Vagina (tissue), 2 donors: ENCODE results near the gene NAA80. TPM values are rescaled to one million over a fixed set of nuclear protein-coding genes. Genes with fewer than 3 reads are reported as not detected.

Experiments used
- DNase-seq, 2 donors: peaks; one replicate each; pipeline ENCODE4 v3.0.0-alpha.2; 2017; ENCODE audit errors: extremely low spot score in 2 of 2
- H3K27ac ChIP-seq: fragments of 200-600 bp; sonication (generic); one replicate; pipeline ENCODE4 v1.5.1; 2019
- H3K27me3 ChIP-seq: fragments of 200-600 bp; sonication (generic); one replicate; pipeline ENCODE4 v1.5.1; 2019
- H3K36me3 ChIP-seq, 2 donors: fragments of 200-600 bp; sonication (generic); one replicate each; pipeline ENCODE4 v1.5.1; 2017 to 2019
- H3K4me1 ChIP-seq: fragments of 200-600 bp; sonication (generic); one replicate; pipeline ENCODE4 v1.5.1; 2019
- H3K4me3 ChIP-seq, 2 donors: fragments of 200-600 bp; sonication (generic); 1 replicate in 1 of 2; 2 replicates in 1 of 2; pipeline ENCODE4 v1.5.1; 2016 to 2019
- H3K9me3 ChIP-seq: fragments of 200-600 bp; sonication (generic); one replicate; pipeline ENCODE4 v1.5.1; 2019
- CTCF ChIP-seq, 3 experiments: fragments of 450-650 bp in 2 of 3; fragments of 200-600 bp in 1 of 3; sonication (generic) in 1 of 3; IDR thresholded peaks; one replicate each; pipeline ENCODE4 v1.5.1; 2017 to 2019; ENCODE audit warnings: antibody characterized with exemption in 3 of 3, mild to moderate bottlenecking in 2 of 3, moderate library complexity in 2 of 3
- POLR2A ChIP-seq, 2 donors: fragments of 450-650 bp; IDR thresholded peaks; one replicate each; pipeline ENCODE4 v1.6.1; 2017; ENCODE audit warnings: antibody characterized with exemption in 2 of 2, mild to moderate bottlenecking in 2 of 2, moderate library complexity in 2 of 2
- POLR2AphosphoS5 ChIP-seq, 2 donors: sonication (generic); formaldehyde crosslinking; IDR thresholded peaks; one replicate each; pipeline ENCODE4 v1.9.0; 2017; ENCODE audit warnings: antibody characterized with exemption in 2 of 2, mild to moderate bottlenecking in 2 of 2, low read depth in 1 of 2; ENCODE audit not compliant: insufficient read depth in 1 of 2
- intact Hi-C: fragments of 100-400 bp; cut with DNase I; formaldehyde crosslinking; loops from one replicate; pipeline ENCODE4 v1.15.1; 2023
- total RNA-seq: library from RNA; depleted of rRNA; stranded (reverse); fragments of >200 nt; gene quantifications from one replicate; pipeline ENCODE4 v1.2.3, GENCODE V29; 2016

The NAA80 gene
- total RNA-seq, 1 donor from 2014 or later: 10.1 TPM

GRCh38 chr3:50267280-50267913, 31.8 kb downstream of the NAA80 start:
- H3K27me3 ChIP-seq: no peaks in the 10 kb centered on the region
- intact Hi-C loops: no loop called here
- peak overlapping the region; percentile 37 to 46 for H3K4me3 ChIP-seq
- no peaks in the 10 kb centered on the region for H3K36me3 ChIP-seq
- TF ChIP-seq CTCF (IDR thresholded peaks at IDR 0.05): no peak
- TF ChIP-seq POLR2AphosphoS5 (IDR thresholded peaks at IDR 0.05; ENCODE audit: insufficient read depth in 1 of 2, low read depth in 1 of 2): peak; percentile 45 to 83
- TF ChIP-seq POLR2A (IDR thresholded peaks at IDR 0.05): no peak
- no peaks in the 10 kb centered on the region for H3K9me3 ChIP-seq
- DNase-seq: no peak
- peak overlapping the region; percentile 98 for H3K27ac ChIP-seq
- H3K4me1 ChIP-seq: peaks cover 90% of the 10 kb centered on the region

- Histone ChIP-seq H3K36me3 (no peaks in the 10 kb centered on the region), H3K27ac (peak overlapping the region; percentile 98), H3K27me3 (no peaks in the 10 kb centered on the region), H3K9me3 (no peaks in the 10 kb centered on the region), H3K4me1 (peaks cover 86% of the 10 kb centered on the region), H3K4me3 (peak overlapping the region; percentile 37 to 46)
- intact Hi-C loops: no loop called here
- DNase-seq: no peak
- TF ChIP-seq POLR2A (IDR thresholded peaks at IDR 0.05) (no peak), CTCF (IDR thresholded peaks at IDR 0.05) (no peak), POLR2AphosphoS5 (IDR thresholded peaks at IDR 0.05; ENCODE audit: insufficient read depth in 1 of 2, low read depth in 1 of 2) (no peak)
Observed at GRCh38 chr3:50266836-50267235, 32.4 kb downstream of the NAA80 start.

GRCh38 chr3:50266017-50266416, 33.2 kb downstream of the NAA80 start:
- DNase-seq: no peak
- Histone ChIP-seq H3K27ac (peak overlapping the region; percentile 98), H3K4me1 (peaks cover 86% of the 10 kb centered on the region), H3K9me3 (no peaks in the 10 kb centered on the region), H3K36me3 (no peaks in the 10 kb centered on the region), H3K4me3 (no peak overlapping the region), H3K27me3 (no peaks in the 10 kb centered on the region)
- TF ChIP-seq POLR2AphosphoS5 (IDR thresholded peaks at IDR 0.05; ENCODE audit: insufficient read depth in 1 of 2, low read depth in 1 of 2): no peak
- intact Hi-C loops: no loop called here

GRCh38 chr3:50265571-50265970, 33.6 kb downstream of the NAA80 start:
- peaks cover 86% of the 10 kb centered on the region for H3K4me1 ChIP-seq
- no peak for DNase-seq
- no peaks in the 10 kb centered on the region for H3K36me3 ChIP-seq
- H3K9me3 ChIP-seq: no peaks in the 10 kb centered on the region
- H3K27ac ChIP-seq: peak overlapping the region; percentile 98
- intact Hi-C loops: no loop called here
- no peaks in the 10 kb centered on the region for H3K27me3 ChIP-seq
- no peak for TF ChIP-seq CTCF (IDR thresholded peaks at IDR 0.05)
- TF ChIP-seq POLR2AphosphoS5 (IDR thresholded peaks at IDR 0.05; ENCODE audit: insufficient read depth in 1 of 2, low read depth in 1 of 2): no peak
- no peak for TF ChIP-seq POLR2A (IDR thresholded peaks at IDR 0.05)
- no peak overlapping the region for H3K4me3 ChIP-seq

GRCh38 chr3:50264964-50265485, 34.2 kb downstream of the NAA80 start:
- Histone ChIP-seq H3K36me3 (no peaks in the 10 kb centered on the region), H3K27me3 (no peaks in the 10 kb centered on the region), H3K27ac (peak overlapping the region; percentile 98), H3K9me3 (no peaks in the 10 kb centered on the region), H3K4me1 (peaks cover 85% of the 10 kb centered on the region), H3K4me3 (no peak overlapping the region)
- no peak for TF ChIP-seq POLR2A (IDR thresholded peaks at IDR 0.05)
- peak in 1 of 2 donors; percentile 54 for TF ChIP-seq POLR2AphosphoS5 (IDR thresholded peaks at IDR 0.05; ENCODE audit: insufficient read depth in 1 of 2, low read depth in 1 of 2)
- intact Hi-C loops: no loop called here
- no peak for DNase-seq

- no peaks in the 10 kb centered on the region for H3K36me3 ChIP-seq
- peaks cover 84% of the 10 kb centered on the region for H3K4me1 ChIP-seq
- peak in 1 of 2 donors; percentile 77 for TF ChIP-seq POLR2AphosphoS5 (IDR thresholded peaks at IDR 0.05; ENCODE audit: insufficient read depth in 1 of 2, low read depth in 1 of 2)
- TF ChIP-seq POLR2A (IDR thresholded peaks at IDR 0.05): no peak
- TF ChIP-seq CTCF (IDR thresholded peaks at IDR 0.05): no peak
- H3K9me3 ChIP-seq: no peaks in the 10 kb centered on the region
- no peak overlapping the region for H3K4me3 ChIP-seq
- no peak for DNase-seq
- intact Hi-C loops: no loop called here
- peak overlapping the region; percentile 98 for H3K27ac ChIP-seq
- no peaks in the 10 kb centered on the region for H3K27me3 ChIP-seq
Observed at GRCh38 chr3:50264383-50264963, 34.7 kb downstream of the NAA80 start.
